NB4 (cell line): Measurements from ENCODE around the gene TMEM63B.

ENCODE experiments used
- CTCF ChIP-seq: IDR thresholded peaks from one replicate; pipeline ENCODE4 v1.5.1; 2012; ENCODE audit warnings: low read depth, low read length
- MAX ChIP-seq: IDR thresholded peaks from 2 replicates; pipeline ENCODE4 v1.6.1; 2011; ENCODE audit warnings: low read depth, low read length
- MYC ChIP-seq: IDR thresholded peaks from 2 replicates; pipeline ENCODE4 v1.6.1; 2011; ENCODE audit warnings: low read depth, low read length
- POLR2A ChIP-seq: IDR thresholded peaks from 2 replicates; pipeline ENCODE4 v1.6.1; 2011; ENCODE audit warnings: mild to moderate bottlenecking; ENCODE audit not compliant: insufficient read length; ENCODE audit errors: extremely low read depth

GRCh38 chr6:44105993-44106740 lies 21.2 kb upstream of the TMEM63B start:
- TF ChIP-seq CTCF (no peak), POLR2A (no peak), MAX (no peak), MYC (no peak)
